PC-9 (cell line): ENCODE data around the gene CMTR1.

Source experiments
- EZH2 ChIP-seq: fragments of 200-600 bp; sonication (generic); IDR thresholded peaks from 2 replicates; pipeline ENCODE4 v1.8.0; 2017; ENCODE audit warnings: antibody characterized with exemption, low read depth
- TF ChIP-seq, protein P1 (sequence below): fragments of 200-600 bp; sonication (generic); conservative IDR thresholded peaks from 2 replicates; pipeline ENCODE4 v1.6.1; 2017; ENCODE audit warnings: mixed run types, antibody characterized with exemption, mild to moderate bottlenecking, moderate library complexity

DNA sequence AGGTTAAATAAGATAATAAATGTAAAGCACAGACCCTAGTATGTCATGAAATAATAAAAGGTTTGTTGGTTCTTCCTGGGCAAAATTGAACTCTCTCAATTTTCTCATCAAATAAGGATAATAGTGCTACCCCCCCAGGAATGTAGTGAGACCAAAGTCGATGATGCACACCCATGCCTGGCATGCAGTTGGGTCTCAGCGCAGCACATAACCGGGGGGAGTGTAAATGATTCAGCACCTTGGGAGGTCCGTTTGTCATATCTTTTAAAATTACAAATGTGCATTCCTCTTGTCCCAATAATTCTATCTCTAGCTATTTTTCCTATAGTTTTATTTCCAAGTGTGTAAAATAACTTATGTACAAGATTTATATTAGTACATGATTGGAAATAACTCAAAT lies 98.0 kb downstream of the CMTR1 start:
- TF ChIP-seq, protein P1, sequence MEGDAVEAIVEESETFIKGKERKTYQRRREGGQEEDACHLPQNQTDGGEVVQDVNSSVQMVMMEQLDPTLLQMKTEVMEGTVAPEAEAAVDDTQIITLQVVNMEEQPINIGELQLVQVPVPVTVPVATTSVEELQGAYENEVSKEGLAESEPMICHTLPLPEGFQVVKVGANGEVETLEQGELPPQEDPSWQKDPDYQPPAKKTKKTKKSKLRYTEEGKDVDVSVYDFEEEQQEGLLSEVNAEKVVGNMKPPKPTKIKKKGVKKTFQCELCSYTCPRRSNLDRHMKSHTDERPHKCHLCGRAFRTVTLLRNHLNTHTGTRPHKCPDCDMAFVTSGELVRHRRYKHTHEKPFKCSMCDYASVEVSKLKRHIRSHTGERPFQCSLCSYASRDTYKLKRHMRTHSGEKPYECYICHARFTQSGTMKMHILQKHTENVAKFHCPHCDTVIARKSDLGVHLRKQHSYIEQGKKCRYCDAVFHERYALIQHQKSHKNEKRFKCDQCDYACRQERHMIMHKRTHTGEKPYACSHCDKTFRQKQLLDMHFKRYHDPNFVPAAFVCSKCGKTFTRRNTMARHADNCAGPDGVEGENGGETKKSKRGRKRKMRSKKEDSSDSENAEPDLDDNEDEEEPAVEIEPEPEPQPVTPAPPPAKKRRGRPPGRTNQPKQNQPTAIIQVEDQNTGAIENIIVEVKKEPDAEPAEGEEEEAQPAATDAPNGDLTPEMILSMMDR = no peak
- TF ChIP-seq EZH2 = no peak
